WERI-Rb-1 (cell line): ENCODE results near the gene GAA.
"Not testable (repeated sequence)": the region's sequence is repeated elsewhere in the genome, so short reads cannot be mapped to it uniquely, and the experiment has no call there.

Experiments
- DNase-seq: peaks from one replicate; pipeline ENCODE4 v3.0.0-alpha.2; 2020
- H3K27ac ChIP-seq: fragments of 250-450 bp; sonication (Bioruptor Pico); 2 replicates; pipeline ENCODE4 v1.5.1; 2020; ENCODE audit warnings: mild to moderate bottlenecking, moderate library complexity
- H3K27me3 ChIP-seq: fragments of 250-450 bp; sonication (Bioruptor Pico); 2 replicates; pipeline ENCODE4 v1.5.1; 2021; ENCODE audit warnings: mild to moderate bottlenecking, low read depth, moderate library complexity; ENCODE audit not compliant: insufficient read depth, severe bottlenecking
- H3K36me3 ChIP-seq: fragments of 250-450 bp; sonication (Bioruptor Pico); 2 replicates; pipeline ENCODE4 v1.5.1; 2020; ENCODE audit warnings: mild to moderate bottlenecking, moderate library complexity
- H3K4me3 ChIP-seq: 2 replicates; pipeline ENCODE4 v1.5.1; 2011; ENCODE audit warnings: low read depth, mild to moderate bottlenecking, control low read depth, low read length
- H3K9me3 ChIP-seq: fragments of 250-450 bp; sonication (Bioruptor Pico); 2 replicates; pipeline ENCODE4 v1.5.1; 2021; ENCODE audit warnings: mild to moderate bottlenecking, moderate library complexity; ENCODE audit not compliant: severe bottlenecking
- TF ChIP-seq, protein P1 (sequence below): IDR thresholded peaks from 2 replicates; pipeline ENCODE4 v1.5.1; 2011; ENCODE audit warnings: low read depth, mild to moderate bottlenecking, control low read depth, inconsistent platforms, low read length

The GAA gene

GRCh38 chr17:80086616-80087015 is 14.8 kb upstream of the GAA start:
- Histone ChIP-seq H3K9me3 (no peaks in the 10 kb centered on the region), H3K27me3 (no peaks in the 10 kb centered on the region), H3K27ac (no peak overlapping the region), H3K4me3 (no peak overlapping the region), H3K36me3 (no peaks in the 10 kb centered on the region; the same call in none of the 2 replicates)
- TF ChIP-seq, protein P1, sequence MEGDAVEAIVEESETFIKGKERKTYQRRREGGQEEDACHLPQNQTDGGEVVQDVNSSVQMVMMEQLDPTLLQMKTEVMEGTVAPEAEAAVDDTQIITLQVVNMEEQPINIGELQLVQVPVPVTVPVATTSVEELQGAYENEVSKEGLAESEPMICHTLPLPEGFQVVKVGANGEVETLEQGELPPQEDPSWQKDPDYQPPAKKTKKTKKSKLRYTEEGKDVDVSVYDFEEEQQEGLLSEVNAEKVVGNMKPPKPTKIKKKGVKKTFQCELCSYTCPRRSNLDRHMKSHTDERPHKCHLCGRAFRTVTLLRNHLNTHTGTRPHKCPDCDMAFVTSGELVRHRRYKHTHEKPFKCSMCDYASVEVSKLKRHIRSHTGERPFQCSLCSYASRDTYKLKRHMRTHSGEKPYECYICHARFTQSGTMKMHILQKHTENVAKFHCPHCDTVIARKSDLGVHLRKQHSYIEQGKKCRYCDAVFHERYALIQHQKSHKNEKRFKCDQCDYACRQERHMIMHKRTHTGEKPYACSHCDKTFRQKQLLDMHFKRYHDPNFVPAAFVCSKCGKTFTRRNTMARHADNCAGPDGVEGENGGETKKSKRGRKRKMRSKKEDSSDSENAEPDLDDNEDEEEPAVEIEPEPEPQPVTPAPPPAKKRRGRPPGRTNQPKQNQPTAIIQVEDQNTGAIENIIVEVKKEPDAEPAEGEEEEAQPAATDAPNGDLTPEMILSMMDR = no peak
- DNase-seq = no peak

DNA sequence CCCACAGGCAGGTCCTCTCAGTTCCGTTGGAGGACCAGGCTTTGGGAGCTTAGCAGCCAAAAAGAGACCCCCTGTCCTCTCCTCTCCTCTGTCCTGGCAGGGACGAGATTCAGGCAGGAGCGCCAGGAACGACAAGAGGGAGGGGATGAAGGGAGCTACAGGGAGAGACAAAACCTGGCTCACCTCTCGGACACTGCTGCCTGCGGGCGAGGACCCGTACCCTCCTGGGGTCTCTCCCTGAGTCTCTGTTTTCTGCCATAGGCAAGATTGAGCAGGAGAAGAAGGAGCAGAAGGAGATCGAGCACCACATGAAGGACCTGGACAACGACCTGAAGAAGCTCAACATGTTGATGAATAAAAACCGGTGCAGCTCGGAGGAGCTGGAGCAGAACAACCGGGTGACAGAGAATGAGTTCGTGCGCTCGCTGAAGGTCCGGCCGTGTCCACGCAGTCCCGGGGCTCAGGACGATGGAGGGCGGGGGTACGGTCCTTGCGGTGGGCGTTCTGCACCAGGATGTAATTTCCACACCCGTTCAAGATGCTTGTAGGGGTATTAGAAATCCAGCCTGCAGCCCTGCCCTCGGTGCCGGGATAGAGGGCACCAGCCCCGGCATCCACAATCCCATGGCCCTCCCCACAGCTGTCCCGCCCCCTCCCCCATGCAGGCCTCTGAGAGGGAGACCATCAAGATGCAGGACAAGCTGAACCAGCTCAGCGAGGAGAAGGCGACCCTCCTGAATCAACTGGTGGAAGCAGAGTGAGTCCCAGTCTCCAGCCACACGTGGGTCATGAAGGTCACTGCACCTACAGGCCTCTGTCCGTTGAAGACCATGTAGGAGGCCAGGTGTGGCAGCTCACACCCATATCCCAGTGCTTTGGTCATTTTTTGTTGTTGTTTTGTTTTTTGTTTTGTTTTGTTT is 13.8 kb upstream of the GAA start:
- Histone ChIP-seq H3K27me3 (no peaks in the 10 kb centered on the region), H3K27ac (no peak overlapping the region), H3K4me3 (no peak overlapping the region), H3K36me3 (no peaks in the 10 kb centered on the region; the same call in none of the 2 replicates), H3K9me3 (no peaks in the 10 kb centered on the region)
- DNase-seq = no peak
- TF ChIP-seq, protein P1 = no peak

DNA sequence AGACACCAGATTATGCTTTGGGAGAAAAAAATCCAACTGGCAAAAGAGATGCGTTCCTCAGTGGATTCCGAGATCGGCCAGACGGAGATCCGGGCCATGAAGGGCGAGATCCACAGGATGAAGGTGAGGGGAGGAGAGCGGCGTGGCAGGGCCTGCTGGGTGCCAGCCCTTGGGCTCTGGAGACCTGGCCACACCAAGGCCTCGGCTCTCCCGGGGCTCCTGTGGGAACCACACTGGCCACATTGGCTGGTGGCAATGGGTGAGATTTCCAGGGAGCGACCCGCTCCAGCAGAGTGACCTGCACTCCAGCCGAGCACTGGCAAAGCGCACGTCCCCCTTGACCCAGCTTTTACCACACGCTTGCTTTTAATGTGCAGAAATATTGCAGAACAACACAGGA is 11.6 kb upstream of the GAA start:
- Histone ChIP-seq H3K4me3 (no peak overlapping the region), H3K27me3 (no peaks in the 10 kb centered on the region), H3K27ac (no peak overlapping the region), H3K36me3 (no peaks in the 10 kb centered on the region; the same call in none of the 2 replicates), H3K9me3 (no peaks in the 10 kb centered on the region)
- TF ChIP-seq, protein P1 = no peak
- DNase-seq = no peak

DNA sequence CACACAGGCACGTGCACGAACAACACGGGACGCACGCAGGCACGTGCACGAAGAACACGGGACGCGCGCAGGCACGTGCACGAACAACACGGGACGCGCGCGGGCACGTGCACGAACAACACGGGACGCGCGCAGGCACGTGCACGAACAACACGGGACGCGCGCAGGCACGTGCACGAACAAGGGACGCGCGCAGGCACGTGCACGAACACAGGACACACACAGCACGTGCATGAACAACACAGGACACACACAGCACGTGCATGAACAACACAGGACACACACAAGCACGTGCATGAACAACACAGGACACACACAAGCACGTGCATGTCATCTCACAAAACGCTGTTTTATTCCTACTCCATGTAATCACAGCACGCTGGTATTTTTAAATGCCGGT is 11.2 kb upstream of the GAA start:
- not testable (repeated sequence) for H3K27ac ChIP-seq, H3K4me3 ChIP-seq, H3K9me3 ChIP-seq, DNase-seq, H3K36me3 ChIP-seq, H3K27me3 ChIP-seq

DNA sequence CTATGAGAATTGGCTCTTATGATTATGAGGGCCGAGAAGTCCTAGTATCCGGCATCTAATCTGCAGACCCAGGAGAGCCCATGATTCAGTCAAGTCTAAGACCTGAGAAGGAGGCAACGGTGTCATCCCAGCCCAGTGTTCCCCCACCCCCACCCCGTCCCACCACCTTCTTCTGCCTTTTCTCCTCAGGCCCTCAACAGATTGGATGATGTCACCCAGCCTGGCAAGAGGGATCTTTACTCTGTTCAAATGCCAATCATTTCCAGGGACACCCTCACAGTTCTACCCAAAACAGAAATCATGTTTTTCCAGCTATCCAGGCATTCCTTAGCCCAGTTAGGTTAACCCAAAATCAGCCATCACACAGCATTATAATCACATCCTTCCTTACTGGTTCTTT is 10.0 kb upstream of the GAA start:
- TF ChIP-seq, protein P1 = no peak
- Histone ChIP-seq H3K36me3 (no peaks in the 10 kb centered on the region; the same call in none of the 2 replicates), H3K27me3 (no peaks in the 10 kb centered on the region), H3K9me3 (no peaks in the 10 kb centered on the region), H3K27ac (no peak overlapping the region), H3K4me3 (no peak overlapping the region)
- no peak for DNase-seq

GRCh38 chr17:80092959-80093358 is 8.4 kb upstream of the GAA start:
- Histone ChIP-seq H3K27me3 (no peaks in the 10 kb centered on the region), H3K27ac (no peak overlapping the region), H3K36me3 (no peaks in the 10 kb centered on the region; the same call in none of the 2 replicates), H3K4me3 (no peak overlapping the region), H3K9me3 (no peaks in the 10 kb centered on the region)
- no peak for DNase-seq
- TF ChIP-seq, protein P1 = no peak
